Heart left ventricle (tissue), 16 donors: Measurements from ENCODE around the gene NDUFAB1. TPM values are rescaled to one million over a fixed set of nuclear protein-coding genes. Genes with fewer than 3 reads are reported as not detected.
"Not testable (repeated sequence)": the region's sequence is repeated elsewhere in the genome, so short reads cannot be mapped to it uniquely, and the experiment has no call there.

Source experiments
- ATAC-seq, 4 donors: fragments of 200-7000 bp; cut with Tn5 transposase; one replicate each; pipeline ENCODE4 v1.9.1; 2020 to 2022; ENCODE audit warnings: moderate library complexity in 4 of 4, mild to moderate bottlenecking in 3 of 4, moderate number of reproducible peaks in 1 of 4
- DNase-seq, 5 donors: peaks; one replicate each; pipeline ENCODE4 v3.0.0-alpha.2; 2020
- H3K27ac ChIP-seq, 12 donors: fragments of 200-600 bp; sonication (generic) in 4 of 12; one replicate each; pipeline versions ENCODE4 v1.5.0 to v1.8.0; 2016 to 2022; ENCODE audit warnings: mild to moderate bottlenecking in 2 of 12
- H3K27me3 ChIP-seq, 9 donors: fragments of 200-600 bp; sonication (generic) in 2 of 9; one replicate each; pipeline versions ENCODE4 v1.5.1 to v1.8.0; 2016 to 2022; ENCODE audit warnings: mild to moderate bottlenecking in 3 of 9
- H3K36me3 ChIP-seq, 9 donors: fragments of 200-600 bp; sonication (generic) in 2 of 9; one replicate each; pipeline versions ENCODE4 v1.5.0 to v1.8.0; 2018 to 2022; ENCODE audit warnings: mild to moderate bottlenecking in 2 of 9
- H3K4me1 ChIP-seq, 12 donors: fragments of 200-600 bp; sonication (generic) in 4 of 12; one replicate each; pipeline versions ENCODE4 v1.5.0 to v1.8.0; 2016 to 2022; ENCODE audit warnings: mild to moderate bottlenecking in 3 of 12
- H3K4me3 ChIP-seq, 12 donors: fragments of 200-600 bp; sonication (generic) in 4 of 12; one replicate each; pipeline versions ENCODE4 v1.5.0 to v1.8.0; 2017 to 2022; ENCODE audit warnings: mild to moderate bottlenecking in 9 of 12, moderate library complexity in 4 of 12
- H3K9me3 ChIP-seq, 12 donors: fragments of 200-600 bp; sonication (generic) in 4 of 12; one replicate each; pipeline versions ENCODE4 v1.5.0 to v1.8.0; 2016 to 2022; ENCODE audit warnings: mild to moderate bottlenecking in 1 of 12
- CTCF ChIP-seq, 12 donors: fragments of 200-600 bp; sonication (generic) in 4 of 12; IDR thresholded peaks; one replicate each; pipeline versions ENCODE4 v1.5.0 to v1.8.0; 2018 to 2022; ENCODE audit warnings: antibody characterized with exemption in 12 of 12, mild to moderate bottlenecking in 5 of 12
- POLR2A ChIP-seq, 2 donors: fragments of 450-650 bp; IDR thresholded peaks; one replicate each; pipeline ENCODE4 v1.6.1; 2017; ENCODE audit warnings: antibody characterized with exemption in 2 of 2, mild to moderate bottlenecking in 2 of 2, moderate library complexity in 2 of 2
- WGBS, 4 donors: extraction: QIAGEN DNeasy Blood & Tissue Kit in 2 of 4; methylation state at CpG; one replicate each; pipeline versions ENCODE4 v1.1.5 to v1.1.7; 2013 to 2018; 5-methylcytosine and 5-hydroxymethylcytosine counted together
- intact Hi-C, 10 donors: fragments of 100-400 bp; cut with DNase I; formaldehyde crosslinking; loops; one replicate each; pipeline versions ENCODE4 v1.11.1 to v1.14.2; 2022
- polyA plus RNA-seq, 2 donors: library from polyadenylated mRNA; stranded (reverse); fragments of 200-250 nt; gene quantifications; one replicate each; pipeline ENCODE4 v1.2.3, GENCODE V29; 2013
- total RNA-seq, 9 donors: library from RNA; depleted of rRNA in 2 of 9; stranded (reverse); fragments of >200 nt in 2 of 9; fragmentation: NEBNext Ultra II Directional in 3 of 9; extraction: Animal tissue kit (Norgen Biotek cat#: 25700) in 3 of 9; gene quantifications; one replicate each; pipeline versions ENCODE4 v1.1.0 to v1.2.4, GENCODE V29; 2016 to 2023
- donor health status: ischemic (EF 13 %, LVEDD 7.1; RV severe dilation, severe dysfunction).
- donor health status: healthy with polysubstance abuse.
- donor health status: DM: no; HTN: yes; CAD: no.
- donor health status: DM: no; HTN: no; CAD: no.
- donor health status: ischemic (EF 25% LVEDD 6.9; RV normal size, moderate dysfunction).
- donor health status: ischemic (EF 25% LVEDD 5.7; RV mildly dilated, moderate dysfunction).
- donor health status: healthy.
- donor health status: DM: yes; HTN: yes; CAD: no.
- donor health status: ischemic (EF 35%, LVEDD 5.7; RV mildly dilated, moderate dysfunction).
- donor health status: nonischemic (EF 11% LVEDD 7.7; RV severe dilation, severe dysfunction).
- donor health status: DM: yes; HTN: yes; CAD: no.
- donor health status: PGD.
- donor health status: ischemic (EF 29% LVEDD 5.4; RV normal size, mild dysfunction).
- donor health status: nonischemic (EF 23%, LVEDD 6.1; RV moderate dilation, normal function).

Gene NDUFAB1
- total and polyA plus RNA-seq, 11 donors: 298 to 896 (median 435) TPM

GRCh38 chr16:23624092-23624491 lies 28.0 kb upstream of the NDUFAB1 start:
- Histone ChIP-seq H3K27me3 (no peaks in the 10 kb centered on the region), H3K4me1 (no peaks in the 10 kb centered on the region), H3K27ac (no peak overlapping the region), H3K9me3 (no peaks in the 10 kb centered on the region), H3K36me3 (peaks cover 2 to 97% (median 88%) of the 10 kb centered on the region in 9 donors), H3K4me3 (no peak overlapping the region)
- ATAC-seq: no peak
- no peak for DNase-seq
- intact Hi-C loops: no loop called here
- TF ChIP-seq POLR2A (IDR thresholded peaks at IDR 0.05) (no peak), CTCF (IDR thresholded peaks at IDR 0.05) (no peak)

- H3K36me3 ChIP-seq: peaks cover 3 to 95% (median 75%) of the 10 kb centered on the region in 9 donors
- WGBS, 4 donors: 95 to 97% (median 97%) methylated on average over 9 of the region's 9 CpGs
Observed at GRCh38 chr16:23615805-23616204, 19.7 kb upstream of the NDUFAB1 start.

GRCh38 chr16:23611936-23612335 lies 15.8 kb upstream of the NDUFAB1 start:
- Histone ChIP-seq H3K9me3 (no peaks in the 10 kb centered on the region), H3K27ac (no peak overlapping the region), H3K36me3 (peaks cover 0 to 79% (median 61%) of the 10 kb centered on the region in 9 donors), H3K4me1 (peaks cover 0 to 8% (median 0%) of the 10 kb centered on the region in 12 donors), H3K4me3 (no peak overlapping the region), H3K27me3 (no peaks in the 10 kb centered on the region)
- 99 to 100% (median 99%) methylated on average over 3 of the region's 3 CpGs for WGBS, 4 donors
- no peak for TF ChIP-seq POLR2A (IDR thresholded peaks at IDR 0.05)
- TF ChIP-seq CTCF (IDR thresholded peaks at IDR 0.05): no peak
- ATAC-seq: no peak
- intact Hi-C loops: no loop called here
- no peak for DNase-seq

More at GRCh38 chr16:23615805-23616204, 19.7 kb upstream of the NDUFAB1 start:
- Histone ChIP-seq H3K4me1 (no peaks in the 10 kb centered on the region), H3K27ac (no peak overlapping the region), H3K27me3 (no peaks in the 10 kb centered on the region), H3K4me3 (no peak overlapping the region), H3K9me3 (no peaks in the 10 kb centered on the region)
- no peak for ATAC-seq
- TF ChIP-seq CTCF (IDR thresholded peaks at IDR 0.05): no peak
- no peak for TF ChIP-seq POLR2A (IDR thresholded peaks at IDR 0.05)
- no peak for DNase-seq
- intact Hi-C loops: no loop called here

GRCh38 chr16:23610905-23611304 lies 14.8 kb upstream of the NDUFAB1 start:
- H3K9me3 ChIP-seq, DNase-seq, H3K27me3 ChIP-seq, intact Hi-C loops, H3K4me1 ChIP-seq, H3K27ac ChIP-seq, ATAC-seq, H3K4me3 ChIP-seq: not testable (repeated sequence)
- 92 to 97% (median 95%) methylated on average over 6 of the region's 6 CpGs for WGBS, 4 donors
- H3K36me3 ChIP-seq: peaks cover 0 to 81% (median 63%) of the 10 kb centered on the region in 9 donors

GRCh38 chr16:23609929-23610328 lies 13.8 kb upstream of the NDUFAB1 start:
- intact Hi-C loops: no loop called here
- TF ChIP-seq CTCF (IDR thresholded peaks at IDR 0.05): no peak
- no peak for TF ChIP-seq POLR2A (IDR thresholded peaks at IDR 0.05)
- Histone ChIP-seq H3K27ac (no peak overlapping the region), H3K4me1 (peaks cover 0 to 8% (median 0%) of the 10 kb centered on the region in 12 donors), H3K36me3 (peaks cover 0 to 78% (median 67%) of the 10 kb centered on the region in 9 donors), H3K27me3 (no peaks in the 10 kb centered on the region), H3K9me3 (no peaks in the 10 kb centered on the region), H3K4me3 (no peak overlapping the region)
- ATAC-seq: no peak
- WGBS, 4 donors: 100% methylated on average over 1 of the region's 1 CpG
- DNase-seq: no peak
